Measurements from ENCODE around the gene ACSL1. TPM values are rescaled to one million over a fixed set of nuclear protein-coding genes. Genes with fewer than 3 reads are reported as not detected.
A peak's percentile ranks its signal among the peaks of the same experiment; 100 is the strongest.

The ACSL1 gene
- total and polyA plus RNA-seq, 9 of the 15 experiments (the other 6 are each of a cell fraction or from before 2014, with no cell fraction given): 6.7 to 24.1 (median 15.0) TPM

DNA sequence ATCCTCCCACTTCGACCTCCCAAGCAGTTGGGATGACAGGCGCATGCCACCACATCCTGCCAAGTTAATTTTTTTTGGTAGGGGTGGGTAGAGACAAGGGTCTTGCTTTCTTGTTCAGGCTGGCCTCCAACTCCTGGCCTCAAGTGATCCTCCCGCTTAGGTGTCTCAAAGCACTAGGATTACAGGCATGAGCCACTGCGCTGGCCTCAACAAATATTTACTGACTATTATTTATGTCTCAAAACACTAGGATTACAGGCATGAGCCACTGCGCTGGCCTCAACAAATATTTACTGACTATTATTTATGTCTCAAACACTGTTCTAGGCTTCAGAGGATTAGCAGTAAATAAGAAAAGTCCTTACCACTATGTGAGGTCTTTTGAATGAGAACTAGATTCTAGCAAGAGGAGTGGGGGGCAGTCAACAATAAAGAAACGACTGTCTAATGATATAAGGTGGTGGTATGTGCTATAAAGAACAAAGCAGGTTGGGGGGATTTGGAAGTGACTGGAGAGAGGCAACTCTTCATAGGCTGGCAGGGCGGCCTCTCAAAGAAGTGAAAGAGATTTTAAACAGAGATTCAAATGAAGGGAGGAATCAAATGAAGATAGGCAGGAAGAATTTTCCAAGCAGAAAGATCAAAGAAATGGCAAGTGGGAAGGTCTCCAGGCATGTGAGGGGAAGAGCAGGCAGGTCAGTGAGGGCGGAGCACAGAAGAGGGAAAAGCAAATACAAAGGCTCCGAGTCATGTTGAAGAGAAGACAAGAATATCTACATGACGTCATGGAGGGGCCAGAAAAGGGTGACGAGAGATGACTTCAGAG is 12.7 kb upstream of the ACSL1 start (continued):
- no peak for TF ChIP-seq ZFP1 (CRISPR knock-in tag; IDR thresholded peaks at IDR 0.05)
- TF ChIP-seq, protein P1, sequence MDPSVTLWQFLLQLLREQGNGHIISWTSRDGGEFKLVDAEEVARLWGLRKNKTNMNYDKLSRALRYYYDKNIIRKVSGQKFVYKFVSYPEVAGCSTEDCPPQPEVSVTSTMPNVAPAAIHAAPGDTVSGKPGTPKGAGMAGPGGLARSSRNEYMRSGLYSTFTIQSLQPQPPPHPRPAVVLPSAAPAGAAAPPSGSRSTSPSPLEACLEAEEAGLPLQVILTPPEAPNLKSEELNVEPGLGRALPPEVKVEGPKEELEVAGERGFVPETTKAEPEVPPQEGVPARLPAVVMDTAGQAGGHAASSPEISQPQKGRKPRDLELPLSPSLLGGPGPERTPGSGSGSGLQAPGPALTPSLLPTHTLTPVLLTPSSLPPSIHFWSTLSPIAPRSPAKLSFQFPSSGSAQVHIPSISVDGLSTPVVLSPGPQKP (CRISPR knock-in tag; IDR thresholded peaks at IDR 0.05): no peak
- 0 out of 2 replicates have a peak, but pooled peaks have one; percentile 31 for TF ChIP-seq MEF2D (tag; conservative IDR thresholded peaks at IDR 0.05; ENCODE audit: low read depth)
- TF ChIP-seq, protein P2, sequence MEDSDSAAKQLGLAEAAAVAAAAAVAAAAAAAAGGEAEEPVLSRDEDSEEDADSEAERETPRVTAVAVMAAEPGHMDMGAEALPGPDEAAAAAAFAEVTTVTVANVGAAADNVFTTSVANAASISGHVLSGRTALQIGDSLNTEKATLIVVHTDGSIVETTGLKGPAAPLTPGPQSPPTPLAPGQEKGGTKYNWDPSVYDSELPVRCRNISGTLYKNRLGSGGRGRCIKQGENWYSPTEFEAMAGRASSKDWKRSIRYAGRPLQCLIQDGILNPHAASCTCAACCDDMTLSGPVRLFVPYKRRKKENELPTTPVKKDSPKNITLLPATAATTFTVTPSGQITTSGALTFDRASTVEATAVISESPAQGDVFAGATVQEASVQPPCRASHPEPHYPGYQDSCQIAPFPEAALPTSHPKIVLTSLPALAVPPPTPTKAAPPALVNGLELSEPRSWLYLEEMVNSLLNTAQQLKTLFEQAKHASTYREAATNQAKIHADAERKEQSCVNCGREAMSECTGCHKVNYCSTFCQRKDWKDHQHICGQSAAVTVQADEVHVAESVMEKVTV (CRISPR knock-in tag; IDR thresholded peaks at IDR 0.05): no peak
- TF ChIP-seq, protein P3, sequence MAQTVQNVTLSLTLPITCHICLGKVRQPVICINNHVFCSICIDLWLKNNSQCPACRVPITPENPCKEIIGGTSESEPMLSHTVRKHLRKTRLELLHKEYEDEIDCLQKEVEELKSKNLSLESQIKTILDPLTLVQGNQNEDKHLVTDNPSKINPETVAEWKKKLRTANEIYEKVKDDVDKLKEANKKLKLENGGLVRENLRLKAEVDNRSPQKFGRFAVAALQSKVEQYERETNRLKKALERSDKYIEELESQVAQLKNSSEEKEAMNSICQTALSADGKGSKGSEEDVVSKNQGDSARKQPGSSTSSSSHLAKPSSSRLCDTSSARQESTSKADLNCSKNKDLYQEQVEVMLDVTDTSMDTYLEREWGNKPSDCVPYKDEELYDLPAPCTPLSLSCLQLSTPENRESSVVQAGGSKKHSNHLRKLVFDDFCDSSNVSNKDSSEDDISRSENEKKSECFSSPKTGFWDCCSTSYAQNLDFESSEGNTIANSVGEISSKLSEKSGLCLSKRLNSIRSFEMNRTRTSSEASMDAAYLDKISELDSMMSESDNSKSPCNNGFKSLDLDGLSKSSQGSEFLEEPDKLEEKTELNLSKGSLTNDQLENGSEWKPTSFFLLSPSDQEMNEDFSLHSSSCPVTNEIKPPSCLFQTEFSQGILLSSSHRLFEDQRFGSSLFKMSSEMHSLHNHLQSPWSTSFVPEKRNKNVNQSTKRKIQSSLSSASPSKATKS (CRISPR knock-in tag; IDR thresholded peaks at IDR 0.05): no peak
- TF ChIP-seq FOXA3 (CRISPR knock-in tag; conservative IDR thresholded peaks at IDR 0.05 in 1 of 2, IDR thresholded peaks at IDR 0.05 in 1 of 2): no peak
- TF ChIP-seq, protein P4, sequence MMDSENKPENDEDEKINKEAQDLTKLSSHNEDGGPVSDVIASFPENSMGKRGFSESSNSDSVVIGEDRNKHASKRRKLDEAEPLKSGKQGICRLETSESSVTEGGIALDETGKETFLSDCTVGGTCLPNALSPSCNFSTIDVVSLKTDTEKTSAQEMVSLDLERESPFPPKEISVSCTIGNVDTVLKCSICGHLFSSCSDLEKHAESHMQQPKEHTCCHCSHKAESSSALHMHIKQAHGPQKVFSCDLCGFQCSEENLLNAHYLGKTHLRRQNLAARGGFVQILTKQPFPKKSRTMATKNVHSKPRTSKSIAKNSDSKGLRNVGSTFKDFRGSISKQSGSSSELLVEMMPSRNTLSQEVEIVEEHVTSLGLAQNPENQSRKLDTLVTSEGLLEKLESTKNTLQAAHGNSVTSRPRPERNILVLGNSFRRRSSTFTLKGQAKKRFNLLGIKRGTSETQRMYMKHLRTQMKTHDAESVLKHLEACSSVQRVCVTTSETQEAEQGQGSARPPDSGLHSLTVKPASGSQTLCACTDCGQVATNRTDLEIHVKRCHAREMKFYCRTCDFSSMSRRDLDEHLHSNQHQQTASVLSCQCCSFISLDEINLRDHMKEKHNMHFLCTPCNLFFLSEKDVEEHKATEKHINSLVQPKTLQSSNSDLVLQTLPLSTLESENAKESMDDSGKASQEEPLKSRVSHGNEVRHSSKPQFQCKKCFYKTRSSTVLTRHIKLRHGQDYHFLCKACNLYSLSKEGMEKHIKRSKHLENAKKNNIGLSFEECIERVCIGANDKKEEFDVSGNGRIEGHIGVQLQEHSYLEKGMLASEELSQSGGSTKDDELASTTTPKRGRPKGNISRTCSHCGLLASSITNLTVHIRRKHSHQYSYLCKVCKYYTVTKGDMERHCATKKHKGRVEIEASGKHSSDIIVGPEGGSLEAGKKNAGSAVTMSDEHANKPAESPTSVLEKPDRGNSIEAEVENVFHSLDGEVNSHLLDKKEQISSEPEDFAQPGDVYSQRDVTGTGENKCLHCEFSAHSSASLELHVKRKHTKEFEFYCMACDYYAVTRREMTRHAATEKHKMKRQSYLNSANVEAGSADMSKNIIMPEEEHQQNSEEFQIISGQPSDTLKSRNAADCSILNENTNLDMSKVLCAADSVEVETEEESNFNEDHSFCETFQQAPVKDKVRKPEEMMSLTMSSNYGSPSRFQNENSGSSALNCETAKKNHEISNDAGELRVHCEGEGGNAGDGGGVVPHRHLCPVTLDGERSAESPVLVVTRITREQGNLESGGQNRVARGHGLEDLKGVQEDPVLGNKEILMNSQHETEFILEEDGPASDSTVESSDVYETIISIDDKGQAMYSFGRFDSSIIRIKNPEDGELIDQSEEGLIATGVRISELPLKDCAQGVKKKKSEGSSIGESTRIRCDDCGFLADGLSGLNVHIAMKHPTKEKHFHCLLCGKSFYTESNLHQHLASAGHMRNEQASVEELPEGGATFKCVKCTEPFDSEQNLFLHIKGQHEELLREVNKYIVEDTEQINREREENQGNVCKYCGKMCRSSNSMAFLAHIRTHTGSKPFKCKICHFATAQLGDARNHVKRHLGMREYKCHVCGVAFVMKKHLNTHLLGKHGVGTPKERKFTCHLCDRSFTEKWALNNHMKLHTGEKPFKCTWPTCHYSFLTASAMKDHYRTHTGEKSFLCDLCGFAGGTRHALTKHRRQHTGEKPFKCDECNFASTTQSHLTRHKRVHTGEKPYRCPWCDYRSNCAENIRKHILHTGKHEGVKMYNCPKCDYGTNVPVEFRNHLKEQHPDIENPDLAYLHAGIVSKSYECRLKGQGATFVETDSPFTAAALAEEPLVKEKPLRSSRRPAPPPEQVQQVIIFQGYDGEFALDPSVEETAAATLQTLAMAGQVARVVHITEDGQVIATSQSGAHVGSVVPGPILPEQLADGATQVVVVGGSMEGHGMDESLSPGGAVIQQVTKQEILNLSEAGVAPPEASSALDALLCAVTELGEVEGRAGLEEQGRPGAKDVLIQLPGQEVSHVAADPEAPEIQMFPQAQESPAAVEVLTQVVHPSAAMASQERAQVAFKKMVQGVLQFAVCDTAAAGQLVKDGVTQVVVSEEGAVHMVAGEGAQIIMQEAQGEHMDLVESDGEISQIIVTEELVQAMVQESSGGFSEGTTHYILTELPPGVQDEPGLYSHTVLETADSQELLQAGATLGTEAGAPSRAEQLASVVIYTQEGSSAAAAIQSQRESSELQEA (IDR thresholded peaks at IDR 0.05; ENCODE audit: low read depth): no peak

All from K562 (cell line).